Measurements from ENCODE around the gene MYL10. TPM values are rescaled to one million over a fixed set of nuclear protein-coding genes. Genes with fewer than 3 reads are reported as not detected.
"Not testable (repeated sequence)": the region's sequence is repeated elsewhere in the genome, so short reads cannot be mapped to it uniquely, and the experiment has no call there.

Gene MYL10
- total RNA-seq, 2 experiments from 2014 or later, result not detected

DNA sequence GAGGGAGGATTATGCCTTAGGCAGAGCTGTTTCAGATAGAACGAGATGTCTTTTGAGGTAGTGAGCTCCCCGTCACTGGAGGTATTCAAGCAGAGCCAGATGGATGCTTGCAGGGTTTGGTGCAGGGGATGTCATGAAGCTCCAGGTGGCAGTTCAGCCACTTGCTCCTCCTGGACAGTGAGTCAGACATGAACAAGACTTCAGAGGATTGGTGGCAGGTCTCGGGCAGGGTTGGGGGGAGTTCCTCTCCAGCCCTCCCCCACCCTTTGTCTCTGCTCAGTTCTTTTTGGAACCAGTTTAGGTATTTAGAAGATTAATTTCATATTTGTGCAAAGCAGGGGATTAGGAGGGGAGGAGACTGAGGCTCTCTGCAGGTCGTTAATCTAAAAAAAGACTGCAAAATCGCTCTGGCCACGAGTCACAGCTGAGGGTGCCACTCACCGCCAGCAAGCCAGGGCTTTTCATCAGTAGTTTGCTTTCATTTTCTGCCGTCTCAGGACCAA, 21.5 kb upstream of the MYL10 start:
- Histone ChIP-seq H3K79me2 (ENCODE audit: insufficient read depth, low read depth, low read length) (no peaks in the 10 kb centered on the region), H2AFZ (ENCODE audit: low read length) (no peak overlapping the region; the same call in 1 of the 2 replicates), H3K4me3 (ENCODE audit: low read depth, low read length, poor library complexity, severe bottlenecking) (peak overlapping the region; percentile 23), H4K20me1 (ENCODE audit: insufficient read depth, low read length) (no peaks in the 10 kb centered on the region), H3K4me2 (ENCODE audit: low read length) (peak overlapping the region; percentile 44), H3K4me1 (ENCODE audit: insufficient read depth, low read length, poor library complexity, severe bottlenecking) (peaks cover 18% of the 10 kb centered on the region), H3K36me3 (ENCODE audit: insufficient read depth, low read length) (no peaks in the 10 kb centered on the region), H3K27ac (ENCODE audit: low read depth, low read length, poor library complexity, severe bottlenecking) (peak overlapping the region; percentile 6), H3K9me3 (ENCODE audit: low read length) (no peaks in the 10 kb centered on the region), H3K9me2 (ENCODE audit: insufficient read depth, low read length) (no peaks in the 10 kb centered on the region)
- intact Hi-C loops (cut with micrococcal nuclease; ENCODE audit: unreplicated experiment), result no loop called here
- BruUV-seq (replicated peaks), result no TSS peak
- ChIA-PET POLR2A (interaction anchor here (0.6 to 1.5 kb wide), 3 partner anchors 13 to 41 kb away, joined by 3 to 5 read pairs (median 3); no protein-coding TSS in a partner anchor), CTCF (ENCODE audit: unreplicated experiment) (interaction anchor here (0.7 kb wide), 1 partner anchor 48 kb away, joined by 3 read pairs; no protein-coding TSS in a partner anchor)
- no peak for TF ChIP-seq CTCF (conservative IDR thresholded peaks at IDR 0.05; ENCODE audit: low read length)
- TF ChIP-seq EZH2phosphoT487 (IDR thresholded peaks at IDR 0.05; ENCODE audit: borderline replicate concordance, low read depth, low read length), result no peak
- peak; percentile 62 for DNase-seq (ENCODE audit: low spot score)

DNA sequence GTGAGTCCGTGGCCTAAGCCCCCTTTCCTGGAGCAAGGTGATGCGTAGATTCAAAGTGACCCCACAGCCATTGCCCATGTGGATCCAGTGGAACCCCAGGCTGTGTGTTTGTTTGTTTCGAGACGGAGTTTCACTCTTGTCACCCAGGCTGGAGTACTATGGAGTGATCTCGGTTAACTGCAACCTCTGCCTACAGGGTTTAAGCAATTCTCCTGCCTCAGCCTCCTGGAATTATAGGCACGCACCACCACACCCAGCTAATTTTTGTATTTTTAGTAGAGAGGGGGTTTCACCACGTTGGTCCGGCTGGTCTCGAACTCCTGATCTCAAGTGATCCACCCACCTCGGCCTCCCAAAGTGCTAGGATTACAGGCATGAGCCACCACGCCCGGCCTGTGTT, 18.8 kb upstream of the MYL10 start:
- H3K9me2 ChIP-seq (ENCODE audit: insufficient read depth, low read length); H3K27ac ChIP-seq (ENCODE audit: low read depth, low read length, poor library complexity, severe bottlenecking); H2AFZ ChIP-seq (ENCODE audit: low read length); intact Hi-C loops (cut with micrococcal nuclease; ENCODE audit: unreplicated experiment); H3K4me3 ChIP-seq (ENCODE audit: low read depth, low read length, poor library complexity, severe bottlenecking); H3K9me3 ChIP-seq (ENCODE audit: low read length); H3K4me2 ChIP-seq (ENCODE audit: low read length); BruUV-seq (replicated peaks); CTCF ChIA-PET (ENCODE audit: unreplicated experiment); DNase-seq (ENCODE audit: low spot score); POLR2A ChIA-PET; H3K79me2 ChIP-seq (ENCODE audit: insufficient read depth, low read depth, low read length); H3K36me3 ChIP-seq (ENCODE audit: insufficient read depth, low read length); H4K20me1 ChIP-seq (ENCODE audit: insufficient read depth, low read length): not testable (repeated sequence)
- peaks cover 18% of the 10 kb centered on the region for H3K4me1 ChIP-seq (ENCODE audit: insufficient read depth, low read length, poor library complexity, severe bottlenecking)

DNA sequence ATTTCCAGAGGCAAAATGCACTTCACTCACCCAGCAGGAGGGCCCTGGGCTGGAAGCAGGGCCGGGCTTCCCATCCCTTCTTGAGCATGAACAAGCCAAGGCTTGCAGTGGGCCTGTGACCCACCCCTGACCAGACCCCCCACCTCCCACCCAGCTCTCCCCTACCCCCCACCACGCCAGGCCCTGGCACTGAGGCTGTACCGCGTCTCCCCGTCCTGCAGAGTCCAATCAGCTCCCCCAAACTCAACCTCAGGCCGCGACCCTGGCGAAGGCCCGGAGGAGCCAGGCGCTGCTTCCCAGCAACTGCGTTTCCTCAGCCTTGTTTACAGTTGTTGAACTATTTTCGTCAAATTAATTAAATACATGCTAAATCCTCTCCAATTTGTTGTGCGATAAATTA, 16.9 kb upstream of the MYL10 start:
- H3K9me2 ChIP-seq (ENCODE audit: insufficient read depth, low read length), result no peaks in the 10 kb centered on the region
- no peak overlapping the region for H3K27ac ChIP-seq (ENCODE audit: low read depth, low read length, poor library complexity, severe bottlenecking)
- H3K4me2 ChIP-seq (ENCODE audit: low read length), result no peak overlapping the region
- H2AFZ ChIP-seq (ENCODE audit: low read length), result no peak overlapping the region
- TF ChIP-seq CTCF (conservative IDR thresholded peaks at IDR 0.05; ENCODE audit: low read length), result no peak
- TF ChIP-seq EZH2phosphoT487 (IDR thresholded peaks at IDR 0.05; ENCODE audit: borderline replicate concordance, low read depth, low read length), result no peak
- BruUV-seq (replicated peaks), result no TSS peak
- H4K20me1 ChIP-seq (ENCODE audit: insufficient read depth, low read length), result no peaks in the 10 kb centered on the region
- DNase-seq (ENCODE audit: low spot score), result no peak
- intact Hi-C loops (cut with micrococcal nuclease; ENCODE audit: unreplicated experiment), result no loop called here
- ChIA-PET CTCF (ENCODE audit: unreplicated experiment) (no interaction called here), POLR2A (no interaction called here)
- H3K4me3 ChIP-seq (ENCODE audit: low read depth, low read length, poor library complexity, severe bottlenecking), result no peak overlapping the region
- H3K36me3 ChIP-seq (ENCODE audit: insufficient read depth, low read length), result no peaks in the 10 kb centered on the region
- no peaks in the 10 kb centered on the region for H3K9me3 ChIP-seq (ENCODE audit: low read length)
- no peaks in the 10 kb centered on the region for H3K79me2 ChIP-seq (ENCODE audit: insufficient read depth, low read depth, low read length)
- peaks cover 8% of the 10 kb centered on the region for H3K4me1 ChIP-seq (ENCODE audit: insufficient read depth, low read length, poor library complexity, severe bottlenecking)
